Peyer's patch (tissue), 4 donors: ENCODE data around the gene AHI1.

Experiments
- CTCF ChIP-seq, 6 experiments: fragments of 450-650 bp in 4 of 6; fragments of 200-600 bp in 2 of 6; sonication (generic) in 1 of 6; IDR thresholded peaks; one replicate each; pipeline ENCODE4 v1.5.1; 2017 to 2019; ENCODE audit warnings: antibody characterized with exemption in 6 of 6, mild to moderate bottlenecking in 3 of 6, moderate library complexity in 1 of 6
- POLR2A ChIP-seq, 2 donors: fragments of 450-650 bp; IDR thresholded peaks; one replicate each; pipeline ENCODE4 v1.5.1; 2017; ENCODE audit warnings: antibody characterized with exemption in 2 of 2, mild to moderate bottlenecking in 2 of 2, moderate library complexity in 2 of 2

- TF ChIP-seq CTCF (IDR thresholded peaks at IDR 0.05): no peak
- no peak for TF ChIP-seq POLR2A (IDR thresholded peaks at IDR 0.05)
Measured at GRCh38 chr6:135488023-135488422, 9.5 kb downstream of the AHI1 start.
